HG02973 (cell line): ENCODE data around the gene MRPL33.

Experiments used
- ATAC-seq: cut with Tn5 transposase; IDR thresholded peaks from one replicate; pipeline ENCODE4 v1.9.1; 2021; ENCODE audit warnings: moderate library complexity; ENCODE audit not compliant: unreplicated experiment

MRPL33 gene

DNA sequence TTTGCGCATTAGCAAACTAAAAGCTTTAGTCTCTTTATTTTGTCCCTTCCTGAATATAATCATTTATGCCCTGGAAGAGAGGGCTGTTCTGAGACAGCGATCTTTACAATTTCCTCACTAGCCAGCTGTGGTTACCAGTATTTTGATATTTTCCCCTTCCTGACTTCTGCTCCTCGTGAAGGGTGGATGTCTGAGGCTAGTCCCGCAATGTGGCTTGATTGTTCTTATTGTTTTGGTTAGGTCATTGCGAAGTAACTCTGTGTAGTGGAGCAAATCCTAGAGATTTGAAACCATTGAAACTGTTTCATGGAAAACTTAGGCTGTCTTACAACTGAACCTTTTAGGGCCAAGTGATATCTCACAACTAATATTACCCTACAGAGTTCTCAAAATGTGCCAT lies 2.4 kb downstream of the MRPL33 start:
- no peak for ATAC-seq

DNA sequence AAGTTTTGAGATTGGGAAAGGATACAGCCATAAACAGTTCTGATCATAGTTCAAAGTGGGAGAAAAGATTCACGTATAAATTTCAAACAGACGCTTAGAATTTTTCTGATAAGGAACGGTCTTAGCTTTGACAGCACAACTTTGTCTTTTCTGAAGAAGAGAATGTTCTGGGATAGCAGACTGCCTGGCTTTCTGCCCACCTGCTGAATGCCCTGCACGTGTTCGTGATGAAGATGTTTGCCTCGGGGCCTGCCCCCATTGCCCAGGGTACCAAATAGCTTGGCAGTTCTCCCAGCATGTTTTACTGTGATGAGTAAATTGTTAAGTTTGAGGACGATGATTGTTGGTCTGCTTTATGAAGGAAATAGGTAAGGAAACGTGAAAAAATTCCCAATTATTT lies 4.6 kb downstream of the MRPL33 start:
- ATAC-seq: no peak

- ATAC-seq: no peak
Observed at GRCh38 chr2:27776696-27777095, 5.2 kb downstream of the MRPL33 start.

DNA sequence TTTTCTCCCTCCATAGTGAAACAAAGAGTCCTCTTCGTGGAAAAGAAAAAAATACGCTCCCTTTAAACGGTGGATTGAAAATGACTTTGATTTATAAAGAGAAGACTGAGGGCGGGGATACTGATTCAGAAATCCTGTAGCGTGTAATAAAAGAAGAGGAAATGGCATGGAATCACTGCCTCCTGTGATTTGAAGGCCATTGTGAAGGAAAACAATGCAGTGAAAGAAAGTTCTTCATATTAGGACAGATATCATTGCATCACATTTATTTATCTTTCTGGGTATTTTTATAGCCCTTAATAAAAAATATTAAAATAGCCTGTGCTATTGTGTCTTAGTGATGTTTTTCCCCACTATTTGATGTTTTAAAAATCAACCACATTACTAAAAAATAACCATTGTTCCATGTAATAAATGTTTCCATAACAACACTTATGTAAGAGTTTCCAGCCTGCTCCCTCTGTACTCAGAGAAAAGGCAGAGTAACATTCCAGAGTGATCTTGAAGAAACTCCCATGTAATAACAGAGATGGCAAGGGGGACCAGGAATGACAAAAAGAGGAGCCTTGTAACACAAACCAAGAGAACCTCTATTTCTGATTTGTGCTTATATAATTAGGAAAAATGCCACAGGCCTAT lies 8.0 kb downstream of the MRPL33 start:
- no peak for ATAC-seq

- ATAC-seq: no peak
Observed at GRCh38 chr2:27781496-27781895, 10.0 kb downstream of the MRPL33 start.

- ATAC-seq: no peak
Observed at GRCh38 chr2:27782701-27783100, 11.2 kb downstream of the MRPL33 start.

DNA sequence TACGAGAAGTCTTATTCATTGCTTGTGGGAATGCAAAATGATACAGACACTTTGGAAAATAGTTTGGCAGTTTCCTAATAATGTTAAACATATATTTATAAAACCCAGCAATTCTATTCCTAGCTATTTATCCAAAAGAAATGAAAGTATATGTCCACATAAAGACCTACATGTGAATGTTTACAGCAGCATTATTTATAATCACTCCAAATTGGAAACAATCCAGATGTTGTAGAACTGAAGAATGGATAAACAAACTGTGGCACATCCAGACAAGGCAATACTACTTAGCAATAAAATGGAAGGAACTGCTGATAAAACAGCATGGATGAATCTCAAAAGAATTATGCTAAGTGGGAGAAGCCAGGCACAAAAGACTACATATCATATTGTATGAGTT lies 19.3 kb downstream of the MRPL33 start:
- no peak for ATAC-seq

DNA sequence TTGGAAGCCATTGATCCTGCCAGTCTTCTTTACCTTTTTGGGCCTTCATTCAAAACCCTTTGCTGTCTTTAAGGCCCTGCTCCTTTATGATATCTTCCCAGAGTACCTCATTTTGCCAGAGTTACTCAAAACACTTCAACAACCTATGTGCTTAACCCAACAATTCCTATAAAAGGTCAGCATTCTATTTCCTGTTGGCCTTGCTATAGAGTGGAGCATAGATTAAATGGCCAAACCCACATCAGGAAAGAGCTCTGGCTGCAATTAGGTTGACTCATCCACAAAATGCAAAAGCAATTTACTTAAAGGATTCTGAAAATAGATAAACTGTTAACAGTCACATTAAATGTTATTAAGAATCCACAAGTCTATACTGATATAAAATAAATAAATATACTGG lies 21.2 kb downstream of the MRPL33 start:
- ATAC-seq: no peak

DNA sequence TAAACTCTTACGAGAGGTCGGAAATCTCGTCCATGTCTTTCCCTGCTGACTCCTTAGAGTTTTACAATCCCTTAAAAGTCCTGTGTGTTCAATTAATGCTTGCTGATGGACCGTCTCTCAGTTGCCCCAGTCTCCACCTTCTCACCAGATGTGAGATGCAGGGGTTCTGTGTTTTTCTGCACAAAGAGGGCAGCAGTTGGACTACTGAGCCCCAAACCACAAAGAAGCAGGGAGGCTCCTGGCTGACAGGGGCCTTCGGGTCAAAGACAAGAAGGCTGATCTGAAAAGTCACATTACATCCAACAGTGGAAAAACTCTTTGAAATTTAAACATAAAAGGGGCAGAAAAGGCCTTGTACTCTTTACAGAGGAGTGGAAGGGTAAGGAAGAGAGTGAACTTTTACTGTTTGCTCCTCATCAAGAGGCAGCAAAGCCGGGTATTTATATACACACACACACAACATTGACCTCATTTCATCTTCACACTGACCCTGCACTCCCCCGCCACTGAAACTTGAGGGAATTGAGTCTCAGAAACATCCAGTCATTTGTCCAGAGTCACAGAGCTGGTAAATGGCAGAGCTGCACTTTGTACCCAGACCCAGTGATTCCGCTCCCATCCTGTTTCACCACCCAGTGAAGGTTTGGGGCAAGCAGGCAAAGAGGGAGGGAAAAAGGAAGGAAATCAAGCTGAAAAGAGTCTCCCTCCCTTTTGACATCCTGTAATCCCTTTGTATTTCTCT lies 23.7 kb downstream of the MRPL33 start:
- ATAC-seq: no peak

DNA sequence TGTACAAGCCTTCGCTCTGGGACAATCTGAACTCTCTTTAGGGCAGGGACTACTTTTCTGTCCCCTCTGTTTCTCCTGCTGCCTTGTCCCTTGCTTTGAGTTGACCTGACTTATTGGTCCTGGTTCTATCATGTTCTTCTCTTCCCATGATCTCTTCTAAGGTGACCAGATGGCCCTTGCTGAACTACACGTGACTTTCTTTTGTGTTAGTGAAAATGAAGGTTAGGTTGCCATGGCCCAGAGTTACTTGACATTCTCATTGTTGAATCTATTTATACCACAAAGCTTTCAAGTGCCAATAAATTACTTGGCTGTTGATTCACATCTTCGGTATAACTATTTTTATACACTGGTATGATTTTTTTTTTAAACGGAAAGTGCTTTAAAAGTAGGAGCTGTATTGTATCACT lies 24.4 kb downstream of the MRPL33 start:
- no peak for ATAC-seq

DNA sequence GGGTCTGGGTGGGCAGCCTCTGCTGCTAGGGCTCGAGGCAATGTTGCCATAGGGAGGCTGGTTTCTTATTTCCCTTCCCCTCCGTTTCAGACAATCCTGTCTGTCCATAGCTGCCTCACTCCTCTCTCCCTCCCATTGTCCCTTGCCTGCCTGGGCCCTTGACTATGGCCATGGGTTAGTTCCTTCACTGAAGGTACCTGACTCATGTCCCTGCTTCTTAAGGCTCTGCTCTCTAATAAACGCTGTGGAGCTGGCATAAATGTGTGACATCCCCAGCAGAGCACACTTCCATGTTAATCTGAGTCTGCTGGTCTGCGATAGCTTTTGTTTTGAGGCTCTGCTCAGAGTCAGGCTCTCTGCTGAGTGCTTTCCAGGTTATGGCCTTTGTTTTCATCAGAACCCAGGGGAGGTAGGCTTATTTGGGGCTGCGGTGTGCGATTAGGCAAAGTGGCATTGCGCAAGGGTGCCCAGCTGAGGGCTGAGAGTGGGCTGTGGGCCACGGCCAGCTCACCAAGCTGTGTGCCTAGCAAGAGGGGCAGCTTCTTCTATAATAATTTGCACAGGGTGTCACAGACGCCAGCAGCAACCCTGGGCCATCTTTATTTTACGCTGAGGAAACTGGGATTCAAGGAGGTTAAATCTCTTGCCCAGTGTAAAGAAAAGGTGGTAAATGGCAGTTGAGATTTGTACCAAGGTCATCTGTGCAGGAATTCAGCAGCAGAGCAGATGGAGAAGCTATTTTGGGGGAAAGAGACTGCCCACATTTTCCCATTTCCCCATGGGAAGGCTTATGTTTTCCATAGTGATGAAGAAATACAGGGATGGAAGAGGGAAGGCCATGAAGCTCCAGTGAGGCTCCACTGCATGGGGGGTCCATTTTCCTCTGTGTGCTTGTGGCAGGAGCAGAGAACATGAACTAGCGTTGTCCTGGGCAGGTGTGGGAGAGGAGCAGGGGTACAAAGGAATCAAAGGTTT lies 25.6 kb downstream of the MRPL33 start:
- ATAC-seq: no peak

- ATAC-seq: no peak
Observed at GRCh38 chr2:27797841-27798240, 26.3 kb downstream of the MRPL33 start.

GRCh38 chr2:27798486-27798885 lies 27.0 kb downstream of the MRPL33 start:
- no peak for ATAC-seq

DNA sequence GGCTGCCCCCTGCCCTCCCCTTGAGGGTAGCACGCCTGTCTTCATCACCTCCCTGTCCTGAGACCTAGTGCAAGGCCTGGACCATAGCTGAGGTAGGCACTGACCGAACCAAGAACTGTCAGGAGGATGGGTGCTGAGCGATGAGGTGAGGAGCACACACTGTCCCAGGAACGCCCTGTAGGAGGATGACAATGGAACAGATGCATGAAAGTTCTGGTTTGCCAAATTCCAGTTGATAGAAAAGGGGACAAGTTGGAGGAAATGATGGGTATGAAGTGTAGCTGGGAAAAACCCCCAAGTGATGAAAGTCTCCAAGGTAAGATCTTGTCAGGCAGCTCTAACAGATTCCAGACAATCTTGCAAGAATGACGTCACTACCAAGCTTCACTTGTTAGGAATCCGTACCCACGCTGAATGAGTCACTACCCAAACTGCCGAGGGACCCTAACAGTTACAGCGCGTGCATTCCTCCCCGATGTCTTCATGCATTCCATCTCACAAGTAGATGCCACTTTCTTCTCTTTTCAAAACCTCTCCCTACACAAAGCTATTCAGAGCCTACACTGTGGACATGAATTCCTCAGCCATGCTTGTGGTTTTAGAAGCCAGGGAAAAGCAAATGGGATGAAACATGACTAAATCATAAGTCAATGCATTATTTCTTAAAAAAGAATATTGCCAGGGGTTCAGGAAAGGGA lies 27.6 kb downstream of the MRPL33 start:
- no peak for ATAC-seq

GRCh38 chr2:27799646-27800010 lies 28.1 kb downstream of the MRPL33 start:
- no peak for ATAC-seq

- ATAC-seq: no peak
Observed at GRCh38 chr2:27800856-27801255, 29.3 kb downstream of the MRPL33 start.

- ATAC-seq: no peak
Observed at GRCh38 chr2:27802547-27802946, 31.0 kb downstream of the MRPL33 start.

DNA sequence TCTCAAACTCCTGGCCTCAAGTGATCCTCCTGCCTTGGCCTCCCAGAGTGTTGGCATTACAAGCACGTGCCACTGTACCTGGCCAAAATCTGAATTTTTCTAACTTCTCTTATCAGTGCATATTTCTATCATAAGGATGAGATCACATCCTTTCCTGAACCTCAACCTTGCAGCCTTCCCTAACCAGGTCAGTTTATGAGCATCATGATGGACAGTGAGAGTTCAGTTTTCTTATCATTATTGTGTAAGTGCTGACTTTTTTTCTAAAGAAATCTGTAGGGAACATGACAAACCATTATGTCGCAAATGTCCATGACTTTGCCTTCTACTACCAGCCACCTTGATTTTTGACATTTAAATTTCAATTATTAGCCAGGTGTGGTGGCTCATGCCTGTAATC lies 31.5 kb downstream of the MRPL33 start:
- no peak for ATAC-seq

DNA sequence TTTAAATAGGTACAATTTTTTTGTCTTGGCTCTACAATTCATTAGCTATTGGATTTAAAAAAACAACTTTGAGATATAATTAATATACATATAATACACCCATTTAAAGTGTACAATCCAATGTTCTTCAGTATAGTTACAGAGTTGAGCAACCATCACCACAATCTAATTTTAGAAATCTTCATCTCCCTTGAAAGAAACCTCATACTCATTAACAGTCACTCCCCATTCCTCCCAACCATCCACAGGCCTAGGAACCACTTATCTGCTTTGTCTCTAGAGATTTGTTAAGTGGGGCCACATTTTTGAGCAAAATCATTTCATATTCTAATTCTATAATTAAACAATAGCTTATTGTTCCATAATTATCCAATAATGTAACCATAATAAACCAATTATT lies 32.6 kb downstream of the MRPL33 start:
- ATAC-seq: no peak

DNA sequence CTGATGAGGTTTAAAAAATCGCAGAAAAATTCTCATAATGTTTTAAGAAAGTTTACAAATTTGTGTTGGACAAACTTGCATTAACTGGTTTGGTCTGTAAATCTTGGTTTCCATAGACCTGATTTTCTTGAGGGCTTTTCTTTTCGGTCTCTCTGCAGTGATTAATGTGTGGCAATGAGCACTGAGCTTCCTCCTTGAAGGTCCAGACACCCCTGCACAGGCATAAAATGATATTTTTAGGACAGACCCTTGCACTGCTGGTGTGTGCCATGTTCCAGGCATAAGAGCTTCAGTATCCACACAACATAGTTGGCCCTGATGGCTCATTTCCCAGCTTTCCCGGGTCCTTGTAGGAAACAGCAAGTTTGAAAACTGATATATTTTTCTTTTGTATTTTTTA lies 33.7 kb downstream of the MRPL33 start:
- no peak for ATAC-seq
